Measurements from ENCODE around the gene ESR1.

- TF ChIP-seq CTCF (IDR thresholded peaks at IDR 0.05): peak; percentile 70 to 73
- no peak for TF ChIP-seq POLR2AphosphoS5 (IDR thresholded peaks at IDR 0.05)
These were observed 317.1 kb downstream of the ESR1 start for GRCh38 chr6:152124429-152125074.

Measured in suprapubic skin (tissue), 3 donors.